ENCODE data around the gene AAK1.

GRCh38 chr2:69584127-69584889 is 59.2 kb downstream of the AAK1 start:
- TF ChIP-seq, protein P1, sequence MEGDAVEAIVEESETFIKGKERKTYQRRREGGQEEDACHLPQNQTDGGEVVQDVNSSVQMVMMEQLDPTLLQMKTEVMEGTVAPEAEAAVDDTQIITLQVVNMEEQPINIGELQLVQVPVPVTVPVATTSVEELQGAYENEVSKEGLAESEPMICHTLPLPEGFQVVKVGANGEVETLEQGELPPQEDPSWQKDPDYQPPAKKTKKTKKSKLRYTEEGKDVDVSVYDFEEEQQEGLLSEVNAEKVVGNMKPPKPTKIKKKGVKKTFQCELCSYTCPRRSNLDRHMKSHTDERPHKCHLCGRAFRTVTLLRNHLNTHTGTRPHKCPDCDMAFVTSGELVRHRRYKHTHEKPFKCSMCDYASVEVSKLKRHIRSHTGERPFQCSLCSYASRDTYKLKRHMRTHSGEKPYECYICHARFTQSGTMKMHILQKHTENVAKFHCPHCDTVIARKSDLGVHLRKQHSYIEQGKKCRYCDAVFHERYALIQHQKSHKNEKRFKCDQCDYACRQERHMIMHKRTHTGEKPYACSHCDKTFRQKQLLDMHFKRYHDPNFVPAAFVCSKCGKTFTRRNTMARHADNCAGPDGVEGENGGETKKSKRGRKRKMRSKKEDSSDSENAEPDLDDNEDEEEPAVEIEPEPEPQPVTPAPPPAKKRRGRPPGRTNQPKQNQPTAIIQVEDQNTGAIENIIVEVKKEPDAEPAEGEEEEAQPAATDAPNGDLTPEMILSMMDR (IDR thresholded peaks at IDR 0.05) = no peak
- TF ChIP-seq POLR2A (IDR thresholded peaks at IDR 0.05) = no peak

All from adrenal gland (tissue), 5 donors.